Thymus (tissue), 11 donors: Measurements from ENCODE around the gene HDAC11. TPM values are rescaled to one million over a fixed set of nuclear protein-coding genes. Genes with fewer than 3 reads are reported as not detected.
"Not testable (repeated sequence)": the region's sequence is repeated elsewhere in the genome, so short reads cannot be mapped to it uniquely, and the experiment has no call there.

Experiments
- DNase-seq, 9 donors: peaks; one replicate each; pipeline ENCODE4 v3.0.0-alpha.2; 2013; ENCODE audit warnings: low spot score in 9 of 9, low read depth in 6 of 9, missing footprints in 1 of 9
- H3K27ac ChIP-seq, 2 donors: one replicate each; pipeline ENCODE4 v1.5.1; 2013; ENCODE audit warnings: control low read depth in 1 of 2, low read depth in 1 of 2, low read length in 1 of 2, mild to moderate bottlenecking in 1 of 2, moderate library complexity in 1 of 2
- H3K27me3 ChIP-seq, 2 donors: one replicate each; pipeline ENCODE4 v1.5.1; 2013; ENCODE audit warnings: low read length in 1 of 2; ENCODE audit not compliant: control insufficient read depth in 2 of 2, insufficient read depth in 1 of 2
- H3K36me3 ChIP-seq, 2 donors: one replicate each; pipeline ENCODE4 v1.5.1; 2013; ENCODE audit warnings: low read length in 1 of 2, mild to moderate bottlenecking in 1 of 2, moderate library complexity in 1 of 2; ENCODE audit not compliant: control insufficient read depth in 2 of 2, insufficient read depth in 2 of 2
- H3K4me1 ChIP-seq, 2 donors: one replicate each; pipeline ENCODE4 v1.5.1; 2013; ENCODE audit warnings: low read length in 2 of 2; ENCODE audit not compliant: control insufficient read depth in 2 of 2, insufficient read depth in 2 of 2
- H3K4me3 ChIP-seq, 2 donors: one replicate each; pipeline ENCODE4 v1.5.1; 2013; ENCODE audit warnings: low read length in 2 of 2, control low read depth in 1 of 2, mild to moderate bottlenecking in 1 of 2
- H3K9me3 ChIP-seq, 2 donors: one replicate each; pipeline ENCODE4 v1.5.1; 2013; ENCODE audit warnings: low read length in 1 of 2, mild to moderate bottlenecking in 1 of 2; ENCODE audit not compliant: control insufficient read depth in 2 of 2, insufficient read depth in 1 of 2
- WGBS: extraction: QIAGEN DNeasy Blood & Tissue Kit; methylation state at CpG from one replicate; pipeline ENCODE4 v1.1.7; 2013; 5-methylcytosine and 5-hydroxymethylcytosine counted together
- polyA plus RNA-seq: library from polyadenylated mRNA; stranded (reverse); fragments of 200-250 nt; gene quantifications from one replicate; pipeline ENCODE4 v1.2.3, GENCODE V29; 2013
- total RNA-seq: library from RNA; stranded (reverse); fragments of 120-200 nt; gene quantifications from one replicate; pipeline ENCODE4 v1.2.4, GENCODE V29; 2013
- donor health status: healthy.

Gene HDAC11
- total and polyA plus RNA-seq, 2 donors, result 7.1 to 10.7 TPM

DNA sequence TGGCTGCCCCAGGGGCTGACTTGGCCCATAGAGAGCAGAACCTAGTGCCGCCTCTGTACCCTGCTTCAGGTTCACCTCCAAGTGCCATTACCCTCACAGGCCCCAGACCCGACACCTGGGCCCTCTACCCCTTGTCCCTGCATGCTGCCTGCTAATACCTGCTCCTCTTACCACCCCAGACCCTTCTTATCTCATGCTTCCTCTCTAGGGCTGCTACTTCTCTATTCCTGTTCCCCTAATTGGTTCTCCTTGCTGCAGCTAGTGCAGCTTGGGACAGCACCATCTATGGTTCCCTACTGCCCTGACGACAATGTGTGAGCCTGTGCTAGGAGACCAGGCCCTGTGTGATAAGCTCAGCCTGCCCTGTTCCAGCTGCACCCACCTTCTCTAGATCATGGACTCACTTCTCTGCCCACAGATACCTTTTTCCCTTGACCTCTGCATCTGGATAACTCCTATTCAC, 15.3 kb downstream of the HDAC11 start:
- no peak overlapping the region for H3K4me3 ChIP-seq
- H3K27me3 ChIP-seq, result no peaks in the 10 kb centered on the region
- peaks cover 0 to 4% of the 10 kb centered on the region in 2 donors for H3K36me3 ChIP-seq
- no peaks in the 10 kb centered on the region for H3K9me3 ChIP-seq
- DNase-seq, result no peak
- H3K27ac ChIP-seq, result no peak overlapping the region
- H3K4me1 ChIP-seq, result peaks cover 4 to 13% of the 10 kb centered on the region in 2 donors
- 96% methylated on average over 3 of the region's 3 CpGs for WGBS

DNA sequence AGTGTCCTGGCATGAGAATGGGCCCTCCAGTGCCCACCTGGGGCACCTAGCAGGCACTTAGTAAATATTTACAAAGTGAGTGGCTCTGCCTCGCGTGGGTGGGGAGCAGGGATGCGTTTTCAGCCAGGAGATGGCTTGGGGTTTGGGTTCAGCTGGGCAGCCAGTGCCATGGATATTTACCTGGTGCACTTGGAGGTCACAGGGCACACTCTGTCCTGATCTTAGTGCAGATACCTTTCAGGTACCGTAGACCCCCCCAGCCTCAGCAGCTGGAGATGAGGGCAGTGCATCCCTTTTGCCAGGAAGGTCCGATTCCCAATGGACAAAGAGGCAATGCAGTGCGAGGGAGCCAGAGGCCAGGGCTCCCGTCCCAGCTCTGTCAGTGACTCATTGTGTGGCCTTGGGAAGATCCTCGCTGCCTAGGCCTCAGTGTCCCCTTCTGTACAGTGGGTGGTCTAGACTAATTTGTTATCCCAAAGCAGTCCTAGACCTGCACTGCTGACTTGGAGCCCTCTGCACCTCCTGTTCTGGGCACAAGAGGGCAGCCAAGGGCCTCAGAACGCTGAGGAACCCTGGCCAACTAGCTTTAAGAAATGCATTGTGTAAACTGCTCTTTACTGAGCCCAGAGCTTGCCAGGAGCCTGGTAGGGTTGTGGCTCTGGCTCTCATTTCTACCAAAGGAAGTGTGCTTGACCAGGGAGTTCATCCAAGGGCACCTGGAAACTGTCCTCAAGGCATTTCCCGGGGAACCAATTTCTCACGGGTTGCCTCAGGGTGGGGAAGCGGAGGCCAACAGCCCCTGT, 16.0 kb downstream of the HDAC11 start:
- no peak overlapping the region for H3K4me3 ChIP-seq
- H3K4me1 ChIP-seq, result peaks cover 4 to 13% of the 10 kb centered on the region in 2 donors
- DNase-seq, result peak; percentile 57 to 88 (median 72)
- no peak overlapping the region for H3K27ac ChIP-seq
- no peaks in the 10 kb centered on the region for H3K27me3 ChIP-seq
- H3K9me3 ChIP-seq, result no peaks in the 10 kb centered on the region
- WGBS, result 73% methylated on average over 12 of the region's 12 CpGs
- H3K36me3 ChIP-seq, result peaks cover 0 to 4% of the 10 kb centered on the region in 2 donors

DNA sequence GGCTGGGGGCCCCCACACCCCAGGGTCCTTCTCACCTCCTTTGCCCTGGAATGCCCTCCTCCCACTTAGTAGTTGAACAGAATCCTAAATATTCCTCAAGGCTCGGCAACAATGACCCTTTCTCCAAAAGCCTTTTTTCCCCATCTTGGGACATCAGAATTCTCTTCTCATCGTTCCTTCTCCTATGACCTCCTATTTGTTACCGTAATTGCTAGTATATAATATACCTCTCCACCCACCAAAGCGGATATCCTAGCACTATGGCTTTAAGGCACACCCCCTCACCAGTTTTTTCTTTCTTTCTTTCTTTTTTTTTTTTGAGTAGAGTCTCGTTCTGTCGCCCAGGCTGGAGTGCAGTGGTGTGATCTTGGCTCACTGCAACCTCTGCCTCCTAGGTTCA, 16.8 kb downstream of the HDAC11 start:
- Histone ChIP-seq H3K36me3 (peaks cover 0 to 4% of the 10 kb centered on the region in 2 donors), H3K27me3 (no peaks in the 10 kb centered on the region), H3K4me3 (no peak overlapping the region), H3K27ac (no peak overlapping the region), H3K9me3 (no peaks in the 10 kb centered on the region), H3K4me1 (peaks cover 4 to 13% of the 10 kb centered on the region in 2 donors)
- no peak for DNase-seq
- 95% methylated on average over 6 of the region's 6 CpGs for WGBS

DNA sequence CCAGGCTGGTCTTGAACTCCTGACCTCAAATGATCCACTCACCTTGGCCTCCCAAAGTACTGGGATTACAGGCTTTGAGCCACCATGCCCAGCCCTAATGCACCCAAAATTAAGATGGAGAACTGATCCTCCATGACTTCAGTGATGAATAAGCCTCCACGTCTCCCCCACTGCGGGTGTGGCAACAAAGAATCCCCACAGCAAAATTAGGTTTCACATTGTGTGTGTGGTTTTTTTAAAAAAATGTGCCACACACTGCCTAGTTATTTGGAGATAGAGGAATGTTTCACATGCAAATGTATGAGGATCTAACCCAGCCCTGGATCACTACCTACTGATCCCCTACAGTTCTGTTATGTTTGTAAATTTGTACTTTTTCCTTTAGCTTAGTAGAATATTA, 17.3 kb downstream of the HDAC11 start:
- Histone ChIP-seq H3K4me3 (no peak overlapping the region), H3K4me1 (peaks cover 4 to 13% of the 10 kb centered on the region in 2 donors), H3K9me3 (no peaks in the 10 kb centered on the region), H3K27me3 (no peaks in the 10 kb centered on the region), H3K36me3 (peaks cover 0 to 4% of the 10 kb centered on the region in 2 donors), H3K27ac (no peak overlapping the region)
- WGBS, result 90% methylated on average over 2 of the region's 2 CpGs
- no peak for DNase-seq

DNA sequence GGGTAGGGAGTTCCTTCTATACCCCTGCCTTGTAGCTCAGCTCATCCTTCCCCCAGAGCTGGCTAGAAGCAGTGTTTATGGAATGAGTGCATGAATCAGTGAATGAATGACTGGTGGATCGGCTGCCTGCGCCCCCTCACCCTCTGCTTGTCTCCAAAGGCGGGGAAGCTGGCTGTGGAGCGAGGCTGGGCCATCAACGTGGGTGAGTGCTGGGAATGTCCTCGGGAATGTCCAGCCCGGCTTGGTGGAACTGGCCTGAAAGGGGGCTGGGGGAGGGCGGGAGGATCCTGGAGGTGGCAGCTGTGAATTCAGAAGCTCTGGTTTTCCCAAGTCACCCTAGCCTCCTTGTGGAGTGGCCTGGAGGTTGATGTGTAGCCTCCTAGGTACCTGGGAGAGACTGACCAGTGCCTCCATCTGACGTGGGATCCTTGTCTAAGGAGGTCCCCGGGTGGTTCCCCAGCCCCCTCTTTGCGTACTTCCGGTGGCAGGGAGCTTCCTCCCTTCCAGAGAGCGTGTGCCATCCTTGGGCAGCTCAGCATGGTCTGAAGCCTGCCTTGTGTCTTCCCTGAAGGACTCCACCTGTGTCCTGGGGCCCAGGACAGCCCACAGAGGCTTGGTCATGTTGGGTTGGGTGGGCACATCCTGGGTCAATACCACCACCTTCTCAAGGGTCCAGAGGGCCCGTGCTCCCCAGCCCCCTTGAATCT, 18.4 kb downstream of the HDAC11 start:
- no peaks in the 10 kb centered on the region for H3K9me3 ChIP-seq
- no peak for DNase-seq
- no peak overlapping the region for H3K4me3 ChIP-seq
- H3K27ac ChIP-seq, result no peak overlapping the region
- WGBS, result 90% methylated on average over 14 of the region's 14 CpGs
- peaks cover 0 to 4% of the 10 kb centered on the region in 2 donors for H3K36me3 ChIP-seq
- no peaks in the 10 kb centered on the region for H3K27me3 ChIP-seq
- peaks cover 4 to 13% of the 10 kb centered on the region in 2 donors for H3K4me1 ChIP-seq

DNA sequence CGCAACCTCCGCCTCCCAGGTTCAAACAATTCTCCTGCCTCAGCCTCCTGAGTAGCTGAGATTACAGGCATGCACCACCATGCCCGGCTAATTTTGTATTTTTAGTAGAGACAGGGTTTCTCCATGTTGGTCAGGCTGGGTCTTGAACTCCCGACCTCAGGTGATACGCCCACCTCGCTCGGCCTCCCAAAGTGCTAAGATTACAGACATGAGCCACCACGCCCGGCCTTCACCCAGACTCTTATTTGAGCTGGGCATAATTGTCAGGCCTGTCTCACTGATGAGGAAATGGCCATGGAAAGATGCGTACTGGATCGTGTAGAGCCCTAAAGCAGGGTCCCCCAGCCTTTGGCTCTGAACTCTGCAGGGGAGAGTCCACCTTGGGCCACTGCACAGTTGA, 19.1 kb downstream of the HDAC11 start:
- not testable (repeated sequence) for H3K27me3 ChIP-seq, H3K9me3 ChIP-seq, H3K27ac ChIP-seq, H3K36me3 ChIP-seq, H3K4me3 ChIP-seq, DNase-seq
- WGBS, result over 99% methylated on average over 11 of the region's 11 CpGs
- H3K4me1 ChIP-seq, result peaks cover 4 to 13% of the 10 kb centered on the region in 2 donors

DNA sequence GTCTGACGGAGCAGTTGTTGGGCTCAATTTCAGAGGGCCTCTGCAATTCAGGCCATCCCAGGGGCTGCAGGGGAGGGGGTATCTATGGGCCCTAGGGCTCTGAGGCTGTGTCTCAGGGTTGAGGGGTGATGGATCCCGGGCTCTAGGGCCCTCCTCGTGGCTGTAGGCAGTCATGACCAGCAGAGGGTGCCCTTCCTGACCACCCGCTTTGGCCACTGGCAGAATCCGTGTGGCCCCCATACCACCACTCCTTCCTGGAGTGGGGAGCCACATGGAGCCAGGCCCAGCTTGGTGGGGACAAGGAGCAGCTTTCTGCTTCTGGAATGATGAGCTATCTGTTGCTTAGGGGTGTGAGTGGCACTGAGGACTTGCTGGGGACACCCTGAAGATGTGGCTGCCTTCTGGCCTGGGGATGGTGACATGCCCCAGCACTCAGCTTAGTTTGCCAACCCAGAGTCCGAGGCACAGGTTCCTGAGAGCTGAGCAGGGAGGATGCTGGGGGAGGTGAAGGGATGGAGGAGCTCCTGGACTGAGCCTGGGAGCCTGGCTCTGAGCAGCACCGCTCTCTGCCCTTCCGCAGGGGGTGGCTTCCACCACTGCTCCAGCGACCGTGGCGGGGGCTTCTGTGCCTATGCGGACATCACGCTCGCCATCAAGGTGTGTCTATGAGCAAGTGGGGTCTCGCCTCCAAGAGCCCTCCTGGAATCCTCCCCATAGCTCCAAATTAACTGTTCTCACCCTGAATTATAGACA, 20.2 kb downstream of the HDAC11 start:
- Histone ChIP-seq H3K4me1 (peaks cover 4 to 13% of the 10 kb centered on the region in 2 donors), H3K9me3 (no peaks in the 10 kb centered on the region), H3K27ac (no peak overlapping the region), H3K4me3 (no peak overlapping the region), H3K27me3 (no peaks in the 10 kb centered on the region), H3K36me3 (peaks cover 0 to 3% of the 10 kb centered on the region in 2 donors)
- no peak for DNase-seq
- 93% methylated on average over 15 of the region's 15 CpGs for WGBS

DNA sequence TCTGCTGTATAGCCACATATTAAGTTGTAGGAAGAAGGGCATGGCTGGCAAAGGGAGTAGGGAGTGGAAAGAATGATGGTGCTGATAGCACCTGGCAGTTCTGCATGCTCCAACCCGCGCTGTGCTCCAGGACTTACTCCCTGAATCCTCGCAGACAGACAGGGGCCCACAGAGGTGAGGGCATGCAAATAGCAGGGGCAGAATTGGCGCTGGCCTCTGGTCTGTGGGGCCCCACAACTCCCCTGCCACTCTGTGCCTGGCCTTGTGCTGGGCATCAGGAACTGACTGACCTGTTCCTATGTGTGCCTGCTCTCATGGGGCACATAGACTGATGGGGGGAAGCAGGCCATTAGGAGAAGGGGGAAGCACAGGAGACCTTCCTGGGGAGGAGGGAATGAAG, 20.9 kb downstream of the HDAC11 start:
- Histone ChIP-seq H3K27me3 (no peaks in the 10 kb centered on the region), H3K4me3 (no peak overlapping the region), H3K9me3 (no peaks in the 10 kb centered on the region), H3K27ac (no peak overlapping the region), H3K36me3 (no peaks in the 10 kb centered on the region), H3K4me1 (peaks cover 4 to 13% of the 10 kb centered on the region in 2 donors)
- DNase-seq, result no peak
- 96% methylated on average over 4 of the region's 4 CpGs for WGBS
